HG03521 (cell line): ENCODE results near the gene EXD3.
"Not testable (repeated sequence)": the region's sequence is repeated elsewhere in the genome, so short reads cannot be mapped to it uniquely, and the experiment has no call there.

Source experiments
- ATAC-seq: cut with Tn5 transposase; IDR thresholded peaks from one replicate; pipeline ENCODE4 v1.9.1; 2021; ENCODE audit warnings: mild to moderate bottlenecking, moderate library complexity; ENCODE audit not compliant: unreplicated experiment

EXD3 gene

GRCh38 chr9:137422604-137423513 is at the start of gene EXD3, which contains the start of gene NOXA1:
Gene EXD3 (minus strand): TSS chr9:137423162. CDS start chr9:137395357, 27,805 bp downstream.
Gene NOXA1 (plus strand): TSS chr9:137423393. CDS start chr9:137423530, 137 bp downstream.
- ATAC-seq, result peak; percentile 84

GRCh38 chr9:137470785-137471184 is 47.8 kb upstream of the EXD3 start:
- ATAC-seq, result no peak

- ATAC-seq, result no peak
These were observed 44.9 kb upstream of the EXD3 start for GRCh38 chr9:137467896-137468295.

DNA sequence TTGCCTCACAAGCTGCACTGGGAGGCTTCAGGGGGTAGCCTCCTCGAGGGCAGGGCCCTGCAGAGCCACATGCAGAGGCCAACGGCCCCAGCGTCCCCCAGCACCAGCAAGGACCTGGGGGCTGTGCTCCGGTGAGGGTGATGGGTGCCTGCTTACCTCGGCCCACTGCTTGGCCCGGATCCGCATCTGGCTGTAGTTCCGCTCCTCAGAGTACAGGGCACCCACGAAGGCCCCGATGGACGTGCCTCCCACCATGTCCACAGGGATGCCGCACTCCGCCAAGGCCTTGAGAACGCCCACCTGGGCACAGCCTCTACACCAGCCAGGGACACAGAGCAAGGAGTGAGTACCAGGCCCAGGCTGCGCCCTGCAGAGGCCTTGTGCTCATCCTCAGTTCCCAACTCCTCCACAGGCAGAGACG is 44.2 kb upstream of the EXD3 start:
- no peak for ATAC-seq

DNA sequence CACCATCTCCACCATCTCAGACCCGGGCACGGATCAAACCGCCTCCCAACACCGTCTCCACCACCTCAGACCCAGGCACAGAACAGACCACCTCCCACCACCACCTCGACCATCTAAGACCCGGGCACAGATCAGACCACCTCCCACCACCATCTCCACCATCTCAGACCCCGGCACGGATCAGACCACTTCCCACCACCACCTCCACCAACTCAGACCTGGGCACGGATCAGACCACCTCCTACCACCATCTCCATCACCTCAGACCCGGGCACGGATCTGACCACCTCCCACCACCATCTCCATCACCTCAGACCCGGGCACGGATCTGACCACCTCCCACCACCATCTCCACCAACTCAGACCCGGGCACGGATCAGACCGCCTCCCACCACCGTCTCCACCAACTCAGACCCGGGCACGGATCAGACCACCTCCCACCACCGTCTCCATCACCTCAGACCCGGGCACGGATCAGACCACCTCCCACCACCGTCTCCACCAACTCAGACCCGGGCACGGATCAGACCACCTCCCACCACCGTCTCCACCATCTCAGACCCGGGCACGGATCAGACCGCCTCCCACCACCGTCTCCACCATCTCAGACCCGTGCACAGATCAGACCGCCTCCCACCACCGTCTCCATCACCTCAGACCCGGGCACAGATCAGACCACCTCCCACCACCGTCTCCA is 43.6 kb upstream of the EXD3 start:
- not testable (repeated sequence) for ATAC-seq

DNA sequence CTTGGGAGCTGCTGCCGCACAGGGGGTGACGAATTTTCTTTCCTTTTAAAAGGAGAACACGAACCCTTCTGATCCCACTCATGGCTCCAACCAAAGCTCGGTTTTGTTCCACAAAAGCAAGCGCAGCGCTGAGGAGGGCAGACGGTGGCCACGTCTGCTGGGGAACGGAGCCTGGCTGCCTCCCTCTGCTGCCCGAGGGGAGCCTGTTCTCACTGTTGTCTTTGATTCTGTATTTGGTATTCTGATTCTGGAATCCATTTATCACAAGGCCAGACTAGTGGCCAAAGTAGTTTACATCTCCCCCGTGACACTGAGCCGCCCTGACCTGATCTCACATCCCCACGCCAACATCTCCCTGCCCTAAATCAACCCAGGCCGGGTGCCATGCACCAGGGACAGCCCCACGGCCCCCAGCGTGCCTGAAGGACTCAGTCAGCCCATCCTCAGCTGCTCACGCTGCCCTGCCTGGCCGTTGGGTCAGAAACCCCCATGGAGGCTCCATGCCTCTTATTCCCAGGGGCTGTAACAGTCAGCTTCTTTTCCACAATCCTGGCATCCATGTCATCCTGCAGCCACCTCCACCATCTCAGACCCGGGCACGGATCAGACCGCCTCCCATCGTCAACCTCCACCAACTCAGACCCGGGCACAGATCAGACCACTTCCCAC is 42.9 kb upstream of the EXD3 start:
- no peak for ATAC-seq

DNA sequence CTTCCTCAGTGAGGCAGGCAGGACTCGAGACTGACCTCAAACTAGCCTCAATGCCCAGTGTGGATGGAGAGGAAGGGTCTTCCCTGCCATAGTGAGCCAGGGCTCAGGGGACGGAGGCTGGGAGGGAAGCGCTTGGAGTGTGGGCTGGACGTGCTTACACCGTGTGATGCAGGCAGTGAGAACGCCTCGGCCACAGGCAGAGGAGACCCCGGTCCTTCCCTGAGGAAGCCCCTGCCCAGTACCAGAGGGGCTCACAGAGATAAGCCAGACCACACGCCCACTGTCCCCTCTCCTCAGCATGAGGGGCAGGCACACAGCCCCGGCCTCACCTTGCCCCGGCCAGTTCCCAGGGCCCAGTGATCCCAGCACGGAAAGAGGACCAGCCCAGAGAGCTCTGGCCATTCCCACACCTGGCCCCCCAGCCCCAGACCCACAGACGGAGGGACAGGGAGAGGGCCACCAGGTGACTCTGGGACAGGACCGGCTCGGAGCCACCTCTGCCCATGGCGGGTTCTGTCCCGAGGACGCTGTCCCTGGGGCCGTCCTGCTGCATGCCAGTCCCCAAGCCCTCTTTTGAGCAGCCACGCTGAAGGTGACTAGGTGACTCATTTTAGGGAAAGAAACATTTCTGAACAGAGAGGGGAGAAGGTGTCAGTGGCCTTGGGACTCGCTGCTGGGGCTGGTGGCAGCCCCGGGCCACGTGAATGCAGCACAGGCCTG is 42.2 kb upstream of the EXD3 start:
- no peak for ATAC-seq

DNA sequence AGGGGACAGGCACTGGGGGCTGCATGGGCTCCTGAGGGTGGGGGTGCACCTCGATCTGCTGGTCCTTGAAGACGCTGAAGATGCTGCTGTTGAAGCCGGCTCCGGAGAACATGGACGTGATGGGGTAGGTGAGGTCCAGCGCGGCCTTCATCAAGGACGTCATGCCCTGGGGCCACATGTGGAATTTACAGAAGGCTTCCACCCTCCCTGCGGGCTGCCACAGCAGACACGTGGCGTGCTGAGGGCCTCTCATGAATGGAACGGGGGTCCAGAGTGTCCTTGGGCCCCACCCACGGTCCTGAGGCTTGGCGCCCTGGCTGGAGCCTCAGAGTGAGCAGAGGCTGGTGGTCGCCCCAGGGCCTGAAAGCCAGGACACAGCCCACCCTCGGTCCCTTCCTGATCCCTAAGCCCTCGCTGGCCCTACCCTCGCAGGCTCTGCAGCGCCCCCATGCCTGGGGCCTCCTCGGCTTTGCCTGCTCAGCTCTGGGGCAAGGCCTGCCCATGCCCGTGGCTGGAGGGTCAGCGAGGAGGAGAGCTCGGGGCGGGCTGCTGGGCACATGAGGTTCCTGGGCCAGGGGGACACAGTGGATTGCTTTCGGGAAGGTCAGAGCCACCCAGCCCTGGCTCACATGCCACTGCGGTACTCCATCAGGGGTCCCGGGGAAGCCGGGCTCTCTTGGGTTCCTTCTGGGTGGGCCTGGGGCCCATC is 41.5 kb upstream of the EXD3 start:
- no peak for ATAC-seq

GRCh38 chr9:137463931-137464290 is 40.9 kb upstream of the EXD3 start:
- ATAC-seq, result no peak

GRCh38 chr9:137462986-137463930 is 40.3 kb upstream of the EXD3 start:
- no peak for ATAC-seq

DNA sequence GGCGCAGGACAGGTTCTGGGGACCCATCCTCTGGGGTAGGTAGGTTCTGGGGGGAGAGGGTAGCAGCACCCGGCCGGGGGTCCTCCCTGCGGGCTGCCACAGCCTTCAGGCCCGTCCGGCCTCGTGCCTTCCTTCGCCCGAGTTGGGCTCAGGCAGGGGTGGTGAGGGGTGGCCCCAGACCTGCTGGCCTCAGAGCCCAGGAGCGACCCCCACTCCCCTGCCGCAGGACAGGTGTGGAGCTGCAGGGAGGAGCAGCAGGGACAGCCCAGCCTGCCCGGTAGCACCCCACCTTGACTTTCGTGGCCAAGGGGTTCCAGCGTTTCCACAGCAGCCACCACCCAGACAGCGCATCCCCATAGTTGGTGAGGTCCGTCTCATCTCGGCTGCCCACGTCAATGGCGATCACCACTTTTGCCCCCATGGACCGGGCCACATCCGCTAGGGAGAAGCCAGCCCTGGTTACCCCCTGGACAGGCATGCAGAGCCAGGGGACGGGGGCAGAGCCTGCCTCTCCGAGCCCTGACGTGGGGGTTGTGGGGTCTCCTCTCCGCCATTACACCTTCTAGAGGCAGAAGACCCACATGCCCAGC is 39.5 kb upstream of the EXD3 start:
- ATAC-seq, result no peak

DNA sequence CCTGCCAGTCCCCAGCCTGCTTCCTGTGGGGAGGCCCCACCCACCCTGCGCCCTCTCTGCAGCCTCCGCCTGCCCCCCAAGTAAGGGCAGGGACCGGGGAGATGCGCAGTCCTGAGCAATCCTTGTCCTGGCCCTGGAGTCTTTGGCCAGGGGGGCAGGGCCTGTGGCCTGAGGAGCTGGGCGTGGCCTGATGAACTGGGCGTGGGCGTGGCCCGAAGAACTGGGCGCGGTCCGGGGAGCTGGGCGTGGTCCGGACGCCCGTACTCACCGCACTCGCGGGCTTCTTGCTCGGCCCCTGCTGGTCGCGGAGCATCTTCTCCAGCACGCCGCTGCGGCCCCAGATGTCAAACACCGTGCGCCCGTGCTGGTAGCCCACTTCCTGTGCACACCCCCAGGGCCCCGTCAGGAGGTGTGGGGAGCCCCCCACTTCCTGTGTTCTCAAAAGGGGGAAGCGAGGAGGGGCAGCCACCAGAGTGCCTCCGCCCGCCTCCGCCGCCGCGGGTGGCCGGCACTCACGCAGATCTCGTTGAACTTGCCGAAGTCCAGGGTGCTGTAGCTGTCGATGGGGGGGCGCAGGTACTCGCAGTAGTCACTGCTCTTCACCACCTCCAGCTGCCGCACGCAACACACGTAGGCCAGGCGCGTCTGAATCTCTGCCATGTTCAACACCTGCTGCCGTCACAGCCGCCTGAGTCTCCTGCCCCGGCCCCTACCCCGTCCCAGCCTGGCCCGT is 38.9 kb upstream of the EXD3 start:
- ATAC-seq, result peak; percentile 52

DNA sequence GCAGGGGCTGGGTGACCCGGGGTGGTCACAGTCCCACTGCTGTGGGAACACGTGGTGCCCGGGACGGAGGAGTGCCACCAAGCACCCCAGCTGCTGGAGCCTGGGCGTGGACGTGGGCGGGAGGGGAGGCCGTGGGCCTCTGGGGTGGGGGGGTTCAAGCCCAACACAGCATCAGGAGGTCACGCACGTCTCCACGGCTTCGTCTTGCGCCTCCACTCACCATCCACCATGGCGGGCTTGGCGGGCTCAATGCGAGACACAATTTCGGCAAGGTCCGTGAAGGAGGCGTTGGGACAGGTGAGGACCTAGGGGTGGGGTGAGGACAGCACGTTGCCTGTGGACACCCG is 38.3 kb upstream of the EXD3 start:
- no peak for ATAC-seq

DNA sequence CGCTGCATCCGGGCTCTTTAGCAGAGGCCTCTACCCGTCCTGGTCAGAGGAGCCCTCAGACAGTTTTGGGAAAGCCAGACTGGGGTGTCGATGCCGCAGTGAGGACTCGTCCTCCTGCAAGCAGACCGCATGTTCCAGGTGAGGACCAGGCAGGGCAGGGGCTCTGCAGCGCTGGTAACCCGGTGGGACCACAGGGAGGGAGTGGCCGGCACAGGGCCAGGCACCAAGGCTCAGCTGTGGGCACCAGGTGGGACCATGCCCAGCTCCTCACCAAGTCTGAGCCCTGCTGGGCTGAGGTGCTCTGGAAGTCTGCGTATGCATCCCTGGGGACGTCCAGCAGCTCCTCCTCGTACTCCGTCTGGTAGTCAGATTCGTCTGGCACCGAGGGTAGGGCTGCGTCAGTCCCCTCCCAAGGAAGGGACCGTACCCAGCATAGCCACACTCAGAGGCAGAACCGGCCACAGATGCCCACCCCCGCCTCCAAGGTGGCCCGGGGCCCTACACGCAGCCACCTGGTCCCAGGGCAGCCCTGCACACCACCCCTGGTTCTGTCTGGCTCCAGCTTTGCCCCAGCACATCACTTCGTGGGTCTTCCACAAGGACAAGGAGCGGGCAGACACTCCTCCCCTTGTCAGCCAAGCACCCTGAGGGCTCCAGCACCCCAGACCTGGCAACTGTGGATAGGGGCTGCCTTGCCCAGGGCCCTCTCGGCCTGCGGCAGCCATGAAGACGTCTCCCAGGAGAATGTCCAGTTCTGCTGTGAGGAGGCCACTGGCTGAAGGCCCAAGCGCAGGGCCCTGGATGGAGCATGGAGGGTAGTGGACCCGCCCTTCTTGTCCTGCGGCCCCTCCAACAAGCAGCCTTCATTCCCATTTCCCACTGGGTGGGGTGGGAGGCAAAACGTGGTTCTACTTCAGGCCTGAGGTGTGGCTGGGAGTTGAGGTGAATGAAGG is 37.7 kb upstream of the EXD3 start:
- ATAC-seq, result no peak

- no peak for ATAC-seq
These were observed 36.8 kb upstream of the EXD3 start for GRCh38 chr9:137459601-137460362.

DNA sequence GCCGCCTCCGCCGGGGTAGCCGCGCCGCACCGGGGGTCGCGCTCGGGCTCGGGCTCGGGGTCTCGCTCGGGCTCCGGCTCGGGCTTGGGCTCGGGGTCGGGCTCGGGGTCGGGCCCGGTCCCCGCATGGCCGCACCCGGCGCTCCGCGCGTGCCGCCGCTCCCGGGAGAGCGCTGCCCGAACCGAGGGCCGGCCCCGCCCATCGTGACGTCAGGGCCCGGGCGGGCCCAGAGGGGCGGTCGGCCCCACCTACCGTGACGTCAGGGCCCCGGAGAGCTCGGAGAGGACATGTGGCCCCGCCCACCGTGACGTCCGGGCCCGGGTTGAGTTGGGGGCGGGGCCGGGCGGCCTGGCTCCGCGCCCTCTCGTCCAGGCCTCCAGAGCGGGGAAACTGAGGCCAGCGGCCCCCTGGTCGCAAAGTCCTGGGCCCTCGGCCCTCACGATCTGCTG is 36.2 kb upstream of the EXD3 start, which contains the start of gene NSMF:
NSMF (minus strand) TSS at position 183 of the 449 bp plus-strand sequence. CDS start 232 bp downstream, outside the sequence.
- peak; percentile 58 for ATAC-seq
